ENCODE measurements around the gene METTL3.

GRCh38 chr14:21536418-21537089, 25.4 kb upstream of the METTL3 start:
- TF ChIP-seq, protein P1, sequence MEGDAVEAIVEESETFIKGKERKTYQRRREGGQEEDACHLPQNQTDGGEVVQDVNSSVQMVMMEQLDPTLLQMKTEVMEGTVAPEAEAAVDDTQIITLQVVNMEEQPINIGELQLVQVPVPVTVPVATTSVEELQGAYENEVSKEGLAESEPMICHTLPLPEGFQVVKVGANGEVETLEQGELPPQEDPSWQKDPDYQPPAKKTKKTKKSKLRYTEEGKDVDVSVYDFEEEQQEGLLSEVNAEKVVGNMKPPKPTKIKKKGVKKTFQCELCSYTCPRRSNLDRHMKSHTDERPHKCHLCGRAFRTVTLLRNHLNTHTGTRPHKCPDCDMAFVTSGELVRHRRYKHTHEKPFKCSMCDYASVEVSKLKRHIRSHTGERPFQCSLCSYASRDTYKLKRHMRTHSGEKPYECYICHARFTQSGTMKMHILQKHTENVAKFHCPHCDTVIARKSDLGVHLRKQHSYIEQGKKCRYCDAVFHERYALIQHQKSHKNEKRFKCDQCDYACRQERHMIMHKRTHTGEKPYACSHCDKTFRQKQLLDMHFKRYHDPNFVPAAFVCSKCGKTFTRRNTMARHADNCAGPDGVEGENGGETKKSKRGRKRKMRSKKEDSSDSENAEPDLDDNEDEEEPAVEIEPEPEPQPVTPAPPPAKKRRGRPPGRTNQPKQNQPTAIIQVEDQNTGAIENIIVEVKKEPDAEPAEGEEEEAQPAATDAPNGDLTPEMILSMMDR (conservative IDR thresholded peaks at IDR 0.05 in 1 of 2, IDR thresholded peaks at IDR 0.05 in 1 of 2; ENCODE audit: low read depth in 1 of 2, low read length in 2 of 2), result no peak
- peak; percentile 77 for TF ChIP-seq EZH2 (IDR thresholded peaks at IDR 0.05; ENCODE audit: low read length, missing control alignments)
